GM23248 (cell line): ENCODE results near the gene CNTRL. TPM values are rescaled to one million over a fixed set of nuclear protein-coding genes. Genes with fewer than 3 reads are reported as not detected.

Experiments used
- DNase-seq: peaks from one replicate; pipeline ENCODE4 v3.0.0-alpha.2; 2015
- H2AFZ ChIP-seq: fragments of 200-600 bp; sonication (generic); 2 replicates; pipeline ENCODE4 v1.6.1; 2016; ENCODE audit warnings: antibody characterized with exemption
- H3F3A ChIP-seq: fragments of 200-600 bp; sonication (generic); 2 replicates; pipeline ENCODE4 v1.6.1; 2016; ENCODE audit warnings: mild to moderate bottlenecking, antibody characterized with exemption, mixed run types; ENCODE audit not compliant: insufficient read depth
- H3K27ac ChIP-seq: fragments of 200-600 bp; sonication (generic); 2 replicates; pipeline ENCODE4 v1.5.1; 2016; ENCODE audit warnings: mild to moderate bottlenecking
- H3K27me3 ChIP-seq: fragments of 200-600 bp; sonication (generic); replicated peaks from 2 replicates; pipeline ENCODE4 v1.6.1; 2016; ENCODE audit warnings: mild to moderate bottlenecking; ENCODE audit not compliant: insufficient read depth
- H3K36me3 ChIP-seq: fragments of 200-600 bp; sonication (generic); 2 replicates; pipeline ENCODE4 v1.6.1; 2016; ENCODE audit warnings: low read depth, mild to moderate bottlenecking
- H3K4me1 ChIP-seq: fragments of 200-600 bp; sonication (generic); 2 replicates; pipeline ENCODE4 v1.6.1; 2016; ENCODE audit warnings: mild to moderate bottlenecking; ENCODE audit not compliant: insufficient read depth
- H3K4me2 ChIP-seq: fragments of 200-600 bp; sonication (generic); one replicate; pipeline ENCODE4 v1.6.1; 2016; ENCODE audit warnings: mild to moderate bottlenecking; ENCODE audit not compliant: unreplicated experiment
- H3K4me3 ChIP-seq: fragments of 200-600 bp; sonication (generic); 2 replicates; pipeline ENCODE4 v1.5.1; 2016; ENCODE audit warnings: mild to moderate bottlenecking
- H3K79me2 ChIP-seq: fragments of 200-600 bp; sonication (generic); 2 replicates; pipeline ENCODE4 v1.6.1; 2016; ENCODE audit warnings: mild to moderate bottlenecking; ENCODE audit not compliant: insufficient read depth
- H3K9ac ChIP-seq: fragments of 200-600 bp; sonication (generic); 2 replicates; pipeline ENCODE4 v1.6.1; 2016; ENCODE audit warnings: mild to moderate bottlenecking
- H3K9me2 ChIP-seq: fragments of 200-600 bp; sonication (generic); 2 replicates; pipeline ENCODE4 v1.6.1; 2016; ENCODE audit warnings: mixed run types, mild to moderate bottlenecking, moderate library complexity; ENCODE audit not compliant: insufficient read depth
- H3K9me3 ChIP-seq: fragments of 200-600 bp; sonication (generic); one replicate; pipeline ENCODE4 v1.6.1; 2017; ENCODE audit warnings: low read depth
- H4K20me1 ChIP-seq: fragments of 200-600 bp; sonication (generic); 2 replicates; pipeline ENCODE4 v1.6.0; 2016; ENCODE audit not compliant: insufficient read depth
- EZH2 ChIP-seq: fragments of 200-600 bp; sonication (generic); IDR thresholded peaks from 2 replicates; pipeline ENCODE4 v1.6.1; 2018; ENCODE audit warnings: antibody characterized with exemption, mild to moderate bottlenecking; ENCODE audit not compliant: insufficient read depth, poor library complexity, severe bottlenecking
- EZH2phosphoT487 ChIP-seq: fragments of 200-600 bp; sonication (generic); IDR thresholded peaks from 2 replicates; pipeline ENCODE4 v1.6.1; 2018; ENCODE audit warnings: antibody characterized with exemption, moderate library complexity, mild to moderate bottlenecking, low read depth; ENCODE audit not compliant: insufficient read depth
- WGBS, 2 experiments: methylation state at CpG; one replicate each; pipeline ENCODE4 v1.1.6; 2015 to 2017; ENCODE audit warnings: low lambda C conversion rate in 2 of 2, low coverage in 1 of 2; ENCODE audit errors: missing lambda C conversion rate in 2 of 2; 5-methylcytosine and 5-hydroxymethylcytosine counted together
- in situ Hi-C: fragments of 300-500 bp; cut with MboI; formaldehyde crosslinking; loops from 2 replicates; pipeline ENCODE4 v1.15.0; 2020
- polyA plus RNA-seq: library from polyadenylated mRNA; unstranded; fragments of >200 nt; fragmentation: Nextera tagmentation; extraction: Ambion mirVana; gene quantifications from 2 replicates; pipeline ENCODE4 v1.2.1, GENCODE V29; 2016
- total RNA-seq: library from RNA; depleted of rRNA; stranded (reverse); fragments of >200 nt; shearing (Covaris generic); gene quantifications from 2 replicates; pipeline ENCODE4 v1.2.3, GENCODE V29; 2014

Gene CNTRL
- total and polyA plus RNA-seq, 2 experiments from 2014 or later = 4.4 to 6.3 TPM

- peak overlapping the region; percentile 87 for H3K4me3 ChIP-seq
- no peaks in the 10 kb centered on the region for H4K20me1 ChIP-seq
- H3K4me1 ChIP-seq = peaks cover 20% of the 10 kb centered on the region
- peaks cover 38% of the 10 kb centered on the region for H3F3A ChIP-seq
- H3K9me2 ChIP-seq = no peaks in the 10 kb centered on the region
- no peaks in the 10 kb centered on the region for H3K27me3 ChIP-seq
- H3K79me2 ChIP-seq = no peaks in the 10 kb centered on the region
- peak overlapping the region; percentile 92 for H3K27ac ChIP-seq
- peak overlapping the region; percentile 93 for H3K9ac ChIP-seq
- peak overlapping the region; percentile 91 for H2AFZ ChIP-seq
- 1% methylated on average over 16 of the region's 16 CpGs for whole genome bisulfite sequencing, 2 experiments
- peak overlapping the region; percentile 90 for H3K4me2 ChIP-seq
- H3K9me3 ChIP-seq = no peaks in the 10 kb centered on the region
- in situ Hi-C loops = no loop called here
- DNase-seq = peak; percentile 79
- H3K36me3 ChIP-seq = no peaks in the 10 kb centered on the region
- TF ChIP-seq EZH2phosphoT487 = no peak
- TF ChIP-seq EZH2 = no peak
Measured at GRCh38 chr9:121071756-121072421, 2.9 kb upstream of the CNTRL start.

GRCh38 chr9:121073038-121073437 is 1.7 kb upstream of the CNTRL start:
- H3K79me2 ChIP-seq = no peaks in the 10 kb centered on the region
- no peaks in the 10 kb centered on the region for H3K9me3 ChIP-seq
- in situ Hi-C loops = no loop called here
- H2AFZ ChIP-seq = peak overlapping the region; percentile 91
- H3K4me3 ChIP-seq = peak overlapping the region; percentile 87
- H3K4me1 ChIP-seq = peaks cover 20% of the 10 kb centered on the region
- peak; percentile 85 for DNase-seq
- TF ChIP-seq EZH2 (no peak), EZH2phosphoT487 (no peak)
- no peaks in the 10 kb centered on the region for H3K36me3 ChIP-seq
- peak overlapping the region; percentile 93 for H3K9ac ChIP-seq
- 0 to 6% methylated on average over 4 of the region's 4 CpGs for WGBS, 2 experiments
- H3K27ac ChIP-seq = peak overlapping the region; percentile 92
- H4K20me1 ChIP-seq = no peaks in the 10 kb centered on the region
- peak overlapping the region; percentile 90 for H3K4me2 ChIP-seq
- H3K9me2 ChIP-seq = no peaks in the 10 kb centered on the region
- H3F3A ChIP-seq = peaks cover 38% of the 10 kb centered on the region
- no peaks in the 10 kb centered on the region for H3K27me3 ChIP-seq

DNA sequence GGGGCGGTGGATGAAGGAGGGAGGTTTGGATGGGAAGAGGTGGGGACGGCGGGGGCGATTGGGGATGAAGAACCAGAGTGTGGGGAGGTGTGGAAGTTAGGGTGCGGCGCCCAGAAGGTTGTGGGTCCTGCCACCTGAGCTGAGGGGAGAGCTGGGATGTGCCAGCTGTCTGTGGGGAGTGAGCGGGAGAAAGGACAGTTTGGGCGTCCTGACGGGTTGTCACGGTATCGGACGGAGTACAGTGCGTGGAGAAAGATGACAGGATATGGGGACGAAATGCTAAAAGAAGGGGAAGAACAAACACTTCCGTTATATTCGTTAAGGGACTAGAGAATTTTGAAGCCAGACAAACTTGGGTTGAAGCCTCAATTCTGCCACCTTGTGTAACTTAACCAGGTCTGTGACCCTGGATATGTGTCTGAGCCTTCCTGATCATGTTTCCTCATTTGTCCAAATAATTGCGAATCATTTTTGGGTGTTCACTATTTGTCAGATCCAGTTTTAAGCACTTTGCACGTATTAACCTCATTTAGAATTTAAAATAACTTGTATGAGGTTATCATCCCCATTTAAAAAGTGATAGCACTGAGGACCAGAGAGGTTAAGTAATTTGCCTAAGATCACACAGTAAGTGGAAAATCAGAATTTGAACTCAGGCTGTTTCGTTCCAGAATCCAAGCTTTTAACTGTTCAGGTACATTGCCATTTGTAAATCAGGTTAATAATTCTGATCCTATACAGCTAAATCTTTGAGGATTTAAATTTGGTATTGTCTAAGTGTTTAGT is 689 bp downstream of the CNTRL start:
- peak overlapping the region; percentile 90 for H3K4me2 ChIP-seq
- peaks cover 20% of the 10 kb centered on the region for H3K4me1 ChIP-seq
- no peaks in the 10 kb centered on the region for H3K9me3 ChIP-seq
- H4K20me1 ChIP-seq = no peaks in the 10 kb centered on the region
- H3K4me3 ChIP-seq = peak overlapping the region; percentile 87
- H3K27me3 ChIP-seq = no peaks in the 10 kb centered on the region
- in situ Hi-C loops = no loop called here
- H3K9me2 ChIP-seq = no peaks in the 10 kb centered on the region
- TF ChIP-seq EZH2 = no peak
- TF ChIP-seq EZH2phosphoT487 = no peak
- DNase-seq = peak; percentile 54
- H2AFZ ChIP-seq = peak overlapping the region; percentile 91
- H3K36me3 ChIP-seq = no peaks in the 10 kb centered on the region
- peaks cover 38% of the 10 kb centered on the region for H3F3A ChIP-seq
- WGBS, 2 experiments = 4 to 6% methylated on average over 13 to 19 of the region's 19 CpGs
- peak overlapping the region; percentile 93 for H3K9ac ChIP-seq
- H3K27ac ChIP-seq = peak overlapping the region; percentile 92
- no peaks in the 10 kb centered on the region for H3K79me2 ChIP-seq

DNA sequence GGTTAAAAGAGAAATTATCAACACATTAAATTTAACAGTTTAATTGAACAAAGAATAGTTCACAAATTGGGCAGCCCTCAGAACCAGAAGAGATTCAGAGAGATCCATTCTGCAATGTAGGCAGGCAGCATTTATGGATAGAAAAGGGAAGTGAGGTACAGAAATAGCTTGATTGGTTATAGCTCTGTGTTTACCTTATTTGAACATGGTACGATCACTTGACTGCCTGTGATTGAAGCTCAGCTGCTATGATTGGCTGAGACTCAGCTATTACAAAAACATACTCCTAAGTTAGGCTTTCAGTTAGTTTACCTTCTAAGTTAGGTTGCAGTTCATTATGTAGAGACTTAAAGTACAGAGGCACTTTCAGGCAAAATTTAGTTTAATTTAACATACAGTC is 7.3 kb downstream of the CNTRL start:
- Histone ChIP-seq H3K4me2 (no peak overlapping the region), H3K9me2 (no peaks in the 10 kb centered on the region), H3K27me3 (no peaks in the 10 kb centered on the region), H3F3A (peaks cover 18% of the 10 kb centered on the region), H3K4me1 (peaks cover 16% of the 10 kb centered on the region), H3K9me3 (no peaks in the 10 kb centered on the region), H4K20me1 (no peaks in the 10 kb centered on the region), H3K4me3 (no peak overlapping the region), H3K27ac (no peak overlapping the region), H2AFZ (no peak overlapping the region), H3K36me3 (no peaks in the 10 kb centered on the region), H3K79me2 (no peaks in the 10 kb centered on the region), H3K9ac (no peak overlapping the region)
- in situ Hi-C loops = no loop called here
- DNase-seq = no peak
- 90 to 96% methylated on average over 1 of the region's 1 CpG for WGBS, 2 experiments
- no peak for TF ChIP-seq EZH2
- TF ChIP-seq EZH2phosphoT487 = no peak
